ENCODE results near the gene LTBP1.

Gene LTBP1

DNA sequence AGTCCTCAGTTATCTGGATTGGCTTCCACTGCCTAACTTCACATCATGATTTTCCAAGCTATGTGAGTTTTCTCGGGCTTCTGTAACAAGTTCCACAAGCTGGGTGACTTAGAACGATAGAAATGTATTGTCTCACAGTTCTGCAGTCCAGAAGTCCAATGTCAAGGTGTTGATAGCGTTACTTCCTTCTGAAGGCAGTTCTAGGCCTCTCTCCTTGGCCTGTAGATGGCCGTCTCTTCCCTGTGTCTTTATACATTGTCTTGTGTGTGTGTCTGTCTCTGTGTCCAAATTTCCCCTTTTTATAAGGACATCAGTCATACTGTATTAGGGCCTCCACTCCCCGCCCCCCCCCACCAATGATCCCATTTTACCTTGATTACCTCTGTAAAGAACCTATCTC, 7.5 kb downstream of the LTBP1 start:
- ChIA-PET POLR2A (no interaction called here), CTCF (no interaction called here)
- DNase-seq (ENCODE audit: low read depth, low spot score): no peak
- TF ChIP-seq, protein P1, sequence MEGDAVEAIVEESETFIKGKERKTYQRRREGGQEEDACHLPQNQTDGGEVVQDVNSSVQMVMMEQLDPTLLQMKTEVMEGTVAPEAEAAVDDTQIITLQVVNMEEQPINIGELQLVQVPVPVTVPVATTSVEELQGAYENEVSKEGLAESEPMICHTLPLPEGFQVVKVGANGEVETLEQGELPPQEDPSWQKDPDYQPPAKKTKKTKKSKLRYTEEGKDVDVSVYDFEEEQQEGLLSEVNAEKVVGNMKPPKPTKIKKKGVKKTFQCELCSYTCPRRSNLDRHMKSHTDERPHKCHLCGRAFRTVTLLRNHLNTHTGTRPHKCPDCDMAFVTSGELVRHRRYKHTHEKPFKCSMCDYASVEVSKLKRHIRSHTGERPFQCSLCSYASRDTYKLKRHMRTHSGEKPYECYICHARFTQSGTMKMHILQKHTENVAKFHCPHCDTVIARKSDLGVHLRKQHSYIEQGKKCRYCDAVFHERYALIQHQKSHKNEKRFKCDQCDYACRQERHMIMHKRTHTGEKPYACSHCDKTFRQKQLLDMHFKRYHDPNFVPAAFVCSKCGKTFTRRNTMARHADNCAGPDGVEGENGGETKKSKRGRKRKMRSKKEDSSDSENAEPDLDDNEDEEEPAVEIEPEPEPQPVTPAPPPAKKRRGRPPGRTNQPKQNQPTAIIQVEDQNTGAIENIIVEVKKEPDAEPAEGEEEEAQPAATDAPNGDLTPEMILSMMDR (IDR thresholded peaks at IDR 0.05; ENCODE audit: insufficient read depth, low read length, missing control alignments): no peak
- no peak overlapping the region for H3K4me3 ChIP-seq (ENCODE audit: low read depth, low read length)

DNA sequence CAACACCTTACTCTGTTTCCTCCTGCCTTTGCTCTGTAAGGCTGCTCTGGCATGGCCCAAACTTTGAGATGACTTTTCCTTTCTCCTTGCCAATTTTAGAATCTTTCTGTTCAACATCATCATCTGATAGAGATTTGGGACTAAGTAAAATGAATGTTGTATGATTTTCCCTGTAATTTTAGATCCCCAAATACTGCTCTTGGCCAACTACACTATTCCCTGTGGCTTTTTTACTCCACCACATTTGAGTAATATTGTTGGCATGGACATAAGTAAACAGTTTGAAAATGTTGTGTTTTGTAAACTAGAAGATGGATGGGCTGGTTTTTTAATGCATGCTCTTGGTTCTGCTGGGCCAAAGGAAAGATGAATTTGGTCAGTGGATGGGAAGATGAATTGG, 12.1 kb downstream of the LTBP1 start:
- ChIA-PET CTCF (interaction anchor here (1.2 kb wide), 1 partner anchor 186 kb away, joined by 4 read pairs; no protein-coding TSS in a partner anchor), POLR2A (no interaction called here)
- TF ChIP-seq, protein P1 (IDR thresholded peaks at IDR 0.05; ENCODE audit: insufficient read depth, low read length, missing control alignments): no peak
- DNase-seq (ENCODE audit: low read depth, low spot score): no peak
- no peak overlapping the region for H3K4me3 ChIP-seq (ENCODE audit: low read depth, low read length)

DNA sequence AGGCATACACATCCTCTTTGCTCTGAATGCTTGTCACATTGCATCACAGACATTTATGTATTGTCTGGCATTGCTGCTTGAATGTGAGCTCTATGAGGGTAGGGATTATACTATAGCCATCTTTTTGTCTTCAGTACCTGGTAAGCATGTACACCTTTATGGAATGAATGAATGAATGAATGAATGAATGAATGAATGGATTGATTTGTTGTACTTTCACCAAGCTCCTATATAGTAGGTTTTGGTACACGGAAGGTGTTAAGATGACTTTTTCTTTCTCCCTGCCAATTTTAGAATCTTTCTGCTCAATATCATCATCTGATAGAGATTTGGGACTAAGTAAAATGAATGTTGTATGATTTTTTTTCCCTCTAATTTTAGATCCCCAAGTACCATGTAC, 13.5 kb downstream of the LTBP1 start:
- POLR2A ChIA-PET: no interaction called here
- TF ChIP-seq, protein P1 (IDR thresholded peaks at IDR 0.05; ENCODE audit: insufficient read depth, low read length, missing control alignments): no peak
- CTCF ChIA-PET: interaction anchor here (0.9 to 1.0 kb wide), 2 partner anchors 10 to 15 kb away, joined by 3 read pairs; no protein-coding TSS in a partner anchor
- H3K4me3 ChIP-seq (ENCODE audit: low read depth, low read length): no peak overlapping the region
- DNase-seq (ENCODE audit: low read depth, low spot score): no peak

DNA sequence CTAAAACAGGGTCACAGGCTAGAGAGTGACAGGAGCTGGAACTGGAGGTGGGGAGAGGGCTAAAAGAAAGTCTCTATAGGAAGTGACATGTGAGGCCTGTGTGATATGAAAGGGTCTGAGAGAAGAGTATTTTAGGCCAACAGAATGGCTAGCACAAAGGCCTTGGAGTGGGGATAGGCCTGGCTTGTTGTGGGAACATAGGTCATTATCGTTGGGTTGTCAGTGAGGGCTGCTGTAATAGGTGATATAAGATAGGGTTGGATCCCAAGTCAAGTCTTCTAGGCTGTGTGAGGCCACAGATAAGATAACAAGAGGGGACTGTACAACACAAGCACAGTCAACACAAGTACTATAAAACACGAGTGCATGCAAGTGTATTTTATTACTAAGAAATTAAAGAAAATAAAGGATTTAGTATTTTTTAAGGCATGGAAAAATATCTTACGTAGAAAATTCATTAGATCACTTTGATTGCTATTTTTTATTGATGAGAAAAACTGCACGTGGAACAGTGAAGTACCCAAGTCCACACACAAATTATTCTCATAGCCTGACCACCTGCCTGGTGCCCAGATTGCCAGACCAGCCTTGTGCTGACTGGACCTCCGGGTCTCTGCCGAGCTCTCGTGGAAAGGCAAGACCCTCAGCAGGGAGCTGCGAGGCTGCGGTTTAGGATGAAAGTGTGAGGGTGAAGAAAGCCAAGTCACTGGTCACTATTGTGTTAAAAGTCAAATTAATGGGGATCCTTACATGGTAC, 14.1 kb downstream of the LTBP1 start:
- TF ChIP-seq, protein P1 (IDR thresholded peaks at IDR 0.05; ENCODE audit: insufficient read depth, low read length, missing control alignments): no peak
- no peak overlapping the region for H3K4me3 ChIP-seq (ENCODE audit: low read depth, low read length)
- POLR2A ChIA-PET: no interaction called here
- DNase-seq (ENCODE audit: low read depth, low spot score): no peak
- CTCF ChIA-PET: interaction anchor here (0.9 kb wide), 1 partner anchor 10 kb away, joined by 3 read pairs; no protein-coding TSS in a partner anchor

DNA sequence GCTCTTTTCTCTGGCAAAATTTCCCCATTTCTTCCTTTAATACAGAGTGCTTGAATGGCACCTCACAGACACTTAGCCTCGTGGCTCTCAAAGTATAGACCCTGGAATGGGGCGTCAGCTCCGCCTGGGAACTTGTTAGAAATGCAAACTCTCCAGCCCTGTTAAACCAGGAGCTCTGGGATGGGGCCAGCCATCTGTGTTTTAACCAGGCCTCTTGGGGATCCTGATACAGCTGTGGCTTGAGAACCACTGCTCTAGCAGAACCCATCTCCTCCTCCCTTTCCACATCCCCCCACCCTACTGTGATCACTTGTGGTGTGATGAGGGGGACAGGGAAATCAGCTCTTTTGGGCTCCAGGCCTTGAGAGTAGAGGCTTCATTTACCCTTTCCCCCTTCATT, 15.9 kb downstream of the LTBP1 start:
- POLR2A ChIA-PET: no interaction called here
- no peak for DNase-seq (ENCODE audit: low read depth, low spot score)
- CTCF ChIA-PET: no interaction called here
- H3K4me3 ChIP-seq (ENCODE audit: low read depth, low read length): no peak overlapping the region
- TF ChIP-seq, protein P1 (IDR thresholded peaks at IDR 0.05; ENCODE audit: insufficient read depth, low read length, missing control alignments): no peak

DNA sequence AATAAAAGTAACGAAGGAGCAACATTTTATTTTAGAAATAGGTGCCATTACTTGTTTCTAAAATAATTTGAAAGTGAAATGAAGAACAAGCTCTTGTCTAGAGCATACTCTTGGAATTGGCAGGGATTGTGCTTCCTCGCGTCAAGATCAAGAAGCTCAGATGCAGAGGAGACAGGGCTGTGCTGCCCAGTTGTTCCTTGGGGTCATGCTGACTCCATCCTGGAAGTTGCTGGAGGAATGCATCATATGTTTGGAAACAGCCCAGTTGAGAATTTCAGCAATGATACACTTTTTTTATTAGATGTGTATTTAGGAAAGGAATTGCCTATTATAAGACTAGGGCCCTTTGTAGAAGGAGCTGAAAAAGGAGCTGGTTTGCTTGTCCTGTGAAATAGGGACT, 17.2 kb downstream of the LTBP1 start:
- no peak for DNase-seq (ENCODE audit: low read depth, low spot score)
- ChIA-PET POLR2A (no interaction called here), CTCF (interaction anchor here (0.8 to 1.2 kb wide), 2 partner anchors 8 to 62 kb away, joined by 3 to 4 read pairs; no protein-coding TSS in a partner anchor)
- H3K4me3 ChIP-seq (ENCODE audit: low read depth, low read length): no peak overlapping the region
- TF ChIP-seq, protein P1 (IDR thresholded peaks at IDR 0.05; ENCODE audit: insufficient read depth, low read length, missing control alignments): no peak
